ENCODE measurements around the gene NAGPA. TPM values are rescaled to one million over a fixed set of nuclear protein-coding genes. Genes with fewer than 3 reads are reported as not detected.

Gene NAGPA
- total RNA-seq, 1 donor from 2014 or later: 6.6 TPM

DNA sequence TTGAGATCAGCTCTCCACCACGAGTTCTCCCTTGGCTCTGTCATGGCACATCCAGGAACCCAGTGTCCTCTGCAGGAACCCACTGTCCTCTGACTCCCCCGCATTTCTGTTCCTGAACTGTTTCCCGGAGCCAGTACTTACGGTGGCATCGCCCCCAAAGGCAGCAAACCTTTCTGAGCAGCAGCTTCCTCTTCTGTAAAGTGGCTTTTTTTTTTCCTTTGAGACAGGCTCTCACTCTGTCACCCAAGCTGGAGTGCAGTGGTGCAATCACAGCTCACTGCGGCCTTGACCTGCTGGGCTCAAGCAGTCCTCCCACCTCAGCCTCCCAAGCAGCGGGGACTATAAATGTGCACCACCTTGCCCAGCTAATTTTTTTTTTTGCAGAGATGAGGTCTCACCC, 32.2 kb downstream of the NAGPA start:
- DNase-seq: no peak
- TF ChIP-seq CTCF (IDR thresholded peaks at IDR 0.05; ENCODE audit: borderline replicate concordance): no peak
- H3K27me3 ChIP-seq (ENCODE audit: low read depth): no peaks in the 10 kb centered on the region
- H3K27ac ChIP-seq (replicated peaks): peak overlapping the region; percentile 86
- H3K4me3 ChIP-seq: no peak overlapping the region
- H3K36me3 ChIP-seq: no peaks in the 10 kb centered on the region
- intact Hi-C loops (cut with micrococcal nuclease): no loop called here
- H3K9me3 ChIP-seq (replicated peaks): no peaks in the 10 kb centered on the region
- peaks cover 13% of the 10 kb centered on the region for H3K4me1 ChIP-seq

- H3K36me3 ChIP-seq: no peaks in the 10 kb centered on the region
- intact Hi-C loops (cut with micrococcal nuclease): no loop called here
- TF ChIP-seq CTCF (IDR thresholded peaks at IDR 0.05; ENCODE audit: borderline replicate concordance): no peak
- H3K4me1 ChIP-seq: peaks cover 7% of the 10 kb centered on the region
- no peak overlapping the region for H3K27ac ChIP-seq (replicated peaks)
- DNase-seq: no peak
- no peaks in the 10 kb centered on the region for H3K27me3 ChIP-seq (ENCODE audit: low read depth)
- no peaks in the 10 kb centered on the region for H3K9me3 ChIP-seq (replicated peaks)
- no peak overlapping the region for H3K4me3 ChIP-seq
Measured at GRCh38 chr16:5000573-5001001, 33.1 kb downstream of the NAGPA start.

DNA sequence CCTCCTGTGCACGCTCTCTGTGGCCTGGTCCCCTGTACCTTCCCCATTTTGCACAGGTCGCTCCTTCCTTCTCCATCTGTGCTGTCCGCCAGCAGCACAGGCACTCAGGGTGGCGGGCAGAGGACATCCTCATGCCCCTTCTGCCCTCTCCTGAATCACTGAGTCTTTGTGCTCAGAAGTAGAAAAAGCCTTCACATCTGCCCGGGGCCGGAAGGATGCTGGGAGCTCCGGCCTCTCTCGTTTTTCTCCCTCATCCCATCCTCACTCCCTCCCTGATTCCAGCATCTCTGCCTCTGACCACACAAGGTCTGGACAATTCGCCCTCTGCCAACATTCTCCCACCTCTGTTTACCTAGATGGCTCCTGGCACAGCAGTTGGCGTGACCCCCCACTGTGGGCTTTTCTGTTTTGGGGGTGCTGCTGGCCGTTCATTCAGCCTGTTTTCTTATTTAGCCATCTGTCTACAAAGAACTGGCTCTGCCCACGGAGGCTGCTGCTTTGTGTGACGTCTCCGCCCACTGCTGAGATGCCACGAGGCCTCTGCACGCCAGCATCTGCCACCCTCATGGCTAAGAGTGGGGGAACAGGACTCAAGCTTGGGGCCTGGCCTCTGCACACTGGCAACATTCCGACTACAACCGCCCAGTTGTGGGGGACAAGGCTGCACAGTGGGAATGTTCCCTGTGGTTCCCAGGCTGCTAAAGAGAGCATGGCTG, 38.9 kb downstream of the NAGPA start:
- peaks cover 25% of the 10 kb centered on the region for H3K27me3 ChIP-seq (ENCODE audit: low read depth)
- H3K9me3 ChIP-seq (replicated peaks): no peaks in the 10 kb centered on the region
- TF ChIP-seq CTCF (IDR thresholded peaks at IDR 0.05; ENCODE audit: borderline replicate concordance): no peak
- intact Hi-C loops (cut with micrococcal nuclease): no loop called here
- H3K4me3 ChIP-seq: no peak overlapping the region
- no peaks in the 10 kb centered on the region for H3K4me1 ChIP-seq
- DNase-seq: no peak
- H3K36me3 ChIP-seq: no peaks in the 10 kb centered on the region
- H3K27ac ChIP-seq (replicated peaks): no peak overlapping the region

- DNase-seq: no peak
- peaks cover under 1% of the 10 kb centered on the region for H3K9me3 ChIP-seq (replicated peaks)
- H3K4me3 ChIP-seq: no peak overlapping the region
- intact Hi-C loops (cut with micrococcal nuclease): no loop called here
- peaks cover 8% of the 10 kb centered on the region for H3K4me1 ChIP-seq
- no peak overlapping the region for H3K27ac ChIP-seq (replicated peaks)
- TF ChIP-seq CTCF (IDR thresholded peaks at IDR 0.05; ENCODE audit: borderline replicate concordance): no peak
- peaks cover 55% of the 10 kb centered on the region for H3K27me3 ChIP-seq (ENCODE audit: low read depth)
- H3K36me3 ChIP-seq: no peaks in the 10 kb centered on the region
Measured at GRCh38 chr16:4991754-4992153, 42.0 kb downstream of the NAGPA start.

DNA sequence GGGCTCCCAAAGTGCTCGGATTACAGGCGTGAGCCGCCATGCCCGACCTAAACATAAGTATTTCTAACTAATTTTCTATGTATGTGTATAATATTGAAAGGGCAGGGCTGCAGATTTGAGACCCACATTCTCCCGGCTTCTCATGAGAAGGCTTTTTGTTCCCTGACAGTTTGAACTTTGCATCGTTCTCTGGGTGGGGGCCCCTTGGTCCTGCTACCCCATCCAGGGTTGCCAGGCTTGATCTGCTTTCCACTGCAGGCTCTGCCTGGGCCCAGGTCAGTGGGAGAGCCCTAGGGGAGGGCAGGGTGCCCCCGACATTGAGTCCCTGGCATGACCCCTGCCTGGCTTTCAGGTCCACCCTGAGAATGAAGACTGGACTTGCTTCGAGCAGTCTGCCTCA, 43.3 kb downstream of the NAGPA start:
- Histone ChIP-seq H3K27me3 (ENCODE audit: low read depth) (peaks cover 55% of the 10 kb centered on the region), H3K9me3 (replicated peaks) (peaks cover 13% of the 10 kb centered on the region), H3K4me3 (no peak overlapping the region), H3K36me3 (no peaks in the 10 kb centered on the region), H3K4me1 (peaks cover 8% of the 10 kb centered on the region), H3K27ac (replicated peaks) (no peak overlapping the region)
- DNase-seq: no peak
- no peak for TF ChIP-seq CTCF (IDR thresholded peaks at IDR 0.05; ENCODE audit: borderline replicate concordance)
- intact Hi-C loops (cut with micrococcal nuclease): no loop called here
